ENCODE results near the gene PSTPIP2.

DNA sequence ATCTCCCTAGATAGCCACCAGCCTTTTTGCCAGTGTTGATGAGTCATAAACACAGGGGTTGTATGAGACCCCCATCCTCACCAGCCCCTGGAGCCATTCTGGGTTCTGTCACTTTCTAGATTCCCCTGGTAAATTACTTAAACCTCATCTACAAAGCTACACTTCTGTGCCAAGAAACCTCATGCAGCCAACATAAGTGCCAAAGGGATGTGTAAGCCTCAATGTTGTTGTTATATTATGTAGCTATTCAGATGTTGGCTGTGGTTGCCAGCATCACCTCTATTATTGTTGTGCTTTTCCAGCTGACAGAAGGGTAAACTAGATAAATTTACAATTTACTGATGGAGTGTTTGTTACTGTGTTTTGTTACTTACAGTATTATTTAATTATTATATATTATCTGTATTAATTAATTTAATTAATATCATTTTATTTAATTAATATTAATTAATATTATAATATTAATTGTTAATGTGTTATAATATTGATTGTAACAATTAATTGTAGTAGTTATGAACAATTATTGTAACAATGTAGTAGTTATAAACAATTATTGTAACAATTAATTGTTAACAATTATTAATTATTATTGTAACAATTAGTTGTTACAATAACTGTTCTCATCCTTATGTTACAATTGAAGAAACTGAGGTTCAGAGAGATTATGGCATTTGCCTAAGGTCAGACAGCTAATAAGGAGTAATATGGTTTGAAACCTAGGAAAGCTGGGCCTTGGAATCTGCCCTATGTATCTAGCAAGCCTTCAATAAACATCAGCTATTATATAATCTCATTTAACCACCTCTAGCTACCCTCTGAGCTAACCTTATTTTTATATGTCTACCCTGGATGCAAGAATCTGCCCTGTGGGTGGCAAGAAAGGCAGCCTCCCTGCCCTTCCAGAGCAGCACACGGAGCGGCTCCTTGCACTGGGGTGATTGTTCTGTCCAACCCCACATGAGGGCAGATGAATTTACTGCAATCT is 36.1 kb downstream of the PSTPIP2 start:
- TF ChIP-seq POLR2A (IDR thresholded peaks at IDR 0.05), result no peak
- TF ChIP-seq, protein P1, sequence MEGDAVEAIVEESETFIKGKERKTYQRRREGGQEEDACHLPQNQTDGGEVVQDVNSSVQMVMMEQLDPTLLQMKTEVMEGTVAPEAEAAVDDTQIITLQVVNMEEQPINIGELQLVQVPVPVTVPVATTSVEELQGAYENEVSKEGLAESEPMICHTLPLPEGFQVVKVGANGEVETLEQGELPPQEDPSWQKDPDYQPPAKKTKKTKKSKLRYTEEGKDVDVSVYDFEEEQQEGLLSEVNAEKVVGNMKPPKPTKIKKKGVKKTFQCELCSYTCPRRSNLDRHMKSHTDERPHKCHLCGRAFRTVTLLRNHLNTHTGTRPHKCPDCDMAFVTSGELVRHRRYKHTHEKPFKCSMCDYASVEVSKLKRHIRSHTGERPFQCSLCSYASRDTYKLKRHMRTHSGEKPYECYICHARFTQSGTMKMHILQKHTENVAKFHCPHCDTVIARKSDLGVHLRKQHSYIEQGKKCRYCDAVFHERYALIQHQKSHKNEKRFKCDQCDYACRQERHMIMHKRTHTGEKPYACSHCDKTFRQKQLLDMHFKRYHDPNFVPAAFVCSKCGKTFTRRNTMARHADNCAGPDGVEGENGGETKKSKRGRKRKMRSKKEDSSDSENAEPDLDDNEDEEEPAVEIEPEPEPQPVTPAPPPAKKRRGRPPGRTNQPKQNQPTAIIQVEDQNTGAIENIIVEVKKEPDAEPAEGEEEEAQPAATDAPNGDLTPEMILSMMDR (IDR thresholded peaks at IDR 0.05), result no peak
